PC-3 (cell line): Measurements from ENCODE around the gene TRNP1.

Experiments
- CTCF ChIP-seq: fragments of 300-600 bp; sonication (generic); conservative IDR thresholded peaks from 2 replicates; pipeline ENCODE4 v1.5.1; 2017; ENCODE audit warnings: antibody characterized with exemption, low read depth, mild to moderate bottlenecking, low read length
- EZH2 ChIP-seq: fragments of 300-600 bp; sonication (generic); IDR thresholded peaks from one replicate; pipeline ENCODE4 v1.6.1; 2017; ENCODE audit warnings: antibody characterized with exemption, mild to moderate bottlenecking, low read length; ENCODE audit not compliant: unreplicated experiment

GRCh38 chr1:26951821-26952497 lies 41.5 kb upstream of the TRNP1 start:
- TF ChIP-seq CTCF, result no peak
- TF ChIP-seq EZH2, result no peak
